Natural killer cell (primary cell): Measurements from ENCODE around the gene OPN1MW2. TPM values are rescaled to one million over a fixed set of nuclear protein-coding genes. Genes with fewer than 3 reads are reported as not detected.
A peak's percentile ranks its signal among the peaks of the same experiment; 100 is the strongest.
"Not testable (repeated sequence)": the region's sequence is repeated elsewhere in the genome, so short reads cannot be mapped to it uniquely, and the experiment has no call there.

ENCODE experiments used
- ATAC-seq, 3 donors: fragments of 150-1000 bp in 2 of 3; fragments of 200-7000 bp in 1 of 3; cut with Tn5 transposase; 1 replicate in 1 of 3; 2 replicates in 2 of 3; pipeline ENCODE4 v1.10.0; 2021; ENCODE audit warnings: mild to moderate bottlenecking in 2 of 3, moderate library complexity in 2 of 3
- DNase-seq, 2 donors: peaks; one replicate each; pipeline versions ENCODE4 v3.0.0 to v3.0.0-alpha.2; 2013 to 2021; ENCODE audit warnings: mixed read lengths in 1 of 2
- H3K27ac ChIP-seq: one replicate; pipeline ENCODE4 v1.5.1; 2013; ENCODE audit warnings: mild to moderate bottlenecking, low read length
- H3K27me3 ChIP-seq: one replicate; pipeline ENCODE4 v1.6.1; 2013; ENCODE audit warnings: low read length; ENCODE audit not compliant: control insufficient read depth, insufficient read depth
- H3K36me3 ChIP-seq: one replicate; pipeline ENCODE4 v1.6.1; 2013; ENCODE audit warnings: low read length; ENCODE audit not compliant: control insufficient read depth, insufficient read depth
- H3K4me1 ChIP-seq: one replicate; pipeline ENCODE4 v1.6.1; 2013; ENCODE audit warnings: low read length; ENCODE audit not compliant: control insufficient read depth, insufficient read depth
- H3K4me3 ChIP-seq: one replicate; pipeline ENCODE4 v1.5.1; 2013; ENCODE audit warnings: low read length
- H3K9me3 ChIP-seq: one replicate; pipeline ENCODE4 v1.6.1; 2013; ENCODE audit warnings: low read length; ENCODE audit not compliant: control insufficient read depth, insufficient read depth
- H3K27ac Mint-ChIP-seq, 2 donors: one replicate each; pipeline ENCODE4 v1.8.0; 2022; ENCODE audit warnings: mild to moderate bottlenecking in 2 of 2, mixed read lengths in 2 of 2, moderate library complexity in 1 of 2
- H3K27me3 Mint-ChIP-seq, 2 donors: one replicate each; pipeline ENCODE4 v1.8.0; 2022; ENCODE audit warnings: low read depth in 2 of 2, mixed read lengths in 2 of 2
- H3K36me3 Mint-ChIP-seq: one replicate; pipeline ENCODE4 v1.8.0; 2022; ENCODE audit warnings: mixed read lengths
- H3K4me1 Mint-ChIP-seq, 2 donors: one replicate each; pipeline ENCODE4 v1.8.0; 2022; ENCODE audit warnings: mixed read lengths in 2 of 2
- H3K4me3 Mint-ChIP-seq: one replicate; pipeline ENCODE4 v1.8.0; 2022; ENCODE audit warnings: mild to moderate bottlenecking, moderate library complexity, mixed read lengths
- H3K9me3 Mint-ChIP-seq, 2 donors: one replicate each; pipeline ENCODE4 v1.8.0; 2022; ENCODE audit warnings: mixed read lengths in 2 of 2
- WGBS: methylation state at CpG from one replicate; pipeline ENCODE4 v1.1.7; 2013; ENCODE audit warnings: missing lambda C conversion rate; ENCODE audit not compliant: insufficient coverage; 5-methylcytosine and 5-hydroxymethylcytosine counted together
- intact Hi-C: fragments of 100-400 bp; cut with micrococcal nuclease; formaldehyde crosslinking; loops from one replicate; pipeline ENCODE4 v1.14.2; 2022
- total RNA-seq, 4 donors: library from RNA; stranded (reverse); fragments of 120-200 nt in 1 of 4; gene quantifications; one replicate each; pipeline versions ENCODE4 v1.2.3 to v1.2.4, GENCODE V29; 2013 to 2022

The OPN1MW2 gene
- total RNA-seq, 3 donors from 2014 or later (not counting 1 experiment from before 2014, with no cell fraction given) = not detected

DNA sequence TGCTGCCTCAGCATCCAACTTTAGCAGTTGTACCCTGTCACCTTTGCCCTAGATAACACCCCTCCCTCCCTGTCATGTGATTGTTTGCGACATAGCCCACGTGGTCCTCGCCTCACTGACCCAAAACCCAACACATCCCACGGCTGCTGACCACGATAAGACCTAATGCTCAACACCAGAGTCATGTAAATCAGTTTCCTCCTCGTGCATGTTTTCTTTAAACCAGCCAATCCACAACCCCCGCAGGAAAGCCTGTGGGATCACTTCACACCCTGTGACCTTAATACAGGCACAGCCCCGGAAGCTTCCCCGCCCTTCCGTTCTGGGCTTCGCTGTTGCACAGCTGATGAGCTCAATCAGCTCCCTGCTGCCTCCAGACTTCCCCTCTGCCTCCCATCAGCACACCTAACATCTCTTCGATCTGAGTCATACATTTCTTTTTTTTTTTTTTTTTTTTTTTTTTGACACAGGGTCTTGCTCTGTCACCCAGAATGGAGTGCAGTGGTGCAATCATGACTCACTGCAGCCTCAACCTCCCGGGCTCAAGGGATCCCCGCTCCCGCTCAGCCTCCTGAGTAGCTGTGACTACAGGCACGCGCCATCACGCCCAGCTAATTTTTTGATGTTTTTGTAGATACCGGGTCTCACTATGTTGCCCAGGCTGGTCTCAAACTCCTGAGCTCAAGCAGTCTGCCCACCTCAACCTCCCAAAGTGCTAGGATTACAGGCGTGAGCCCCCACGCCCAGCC lies 9.7 kb upstream of the OPN1MW2 start:
- intact Hi-C loops, H3K36me3 ChIP-seq, H3K4me3 Mint-ChIP-seq, H3K36me3 Mint-ChIP-seq, H3K4me3 ChIP-seq, H3K27ac ChIP-seq, H3K27me3 ChIP-seq, H3K4me1 ChIP-seq, H3K9me3 Mint-ChIP-seq, H3K27me3 Mint-ChIP-seq, DNase-seq, H3K4me1 Mint-ChIP-seq, H3K9me3 ChIP-seq: not testable (repeated sequence)
- no CpG with 5 or more reads among the region's 21 CpGs for WGBS
- ATAC-seq = peak; percentile 86 to 97 (median 88)
- H3K27ac Mint-ChIP-seq = peak overlapping the region in 1 of 2 donors; percentile 60

DNA sequence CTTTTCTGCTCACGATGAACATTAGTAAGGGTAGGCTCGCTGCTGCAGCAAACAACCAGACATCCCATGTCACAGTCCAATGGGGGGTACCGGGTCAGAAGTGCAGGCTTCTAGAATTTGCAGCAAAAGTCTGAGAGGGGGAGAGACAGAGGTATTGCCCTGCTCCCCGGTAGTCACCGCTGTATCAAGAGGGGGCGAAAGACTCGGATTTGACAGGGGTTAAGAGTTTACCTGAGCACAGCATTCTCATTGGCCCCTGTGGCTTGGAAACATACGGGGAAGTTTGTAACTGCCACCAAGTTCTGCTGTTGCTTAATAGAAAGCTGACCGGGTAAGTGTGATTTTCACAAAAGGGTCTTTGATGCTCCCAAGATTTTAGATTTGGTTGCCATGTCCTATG lies 8.5 kb upstream of the OPN1MW2 start:
- H3K27ac ChIP-seq = peak overlapping the region; percentile 66
- H3K4me1 Mint-ChIP-seq, ATAC-seq, H3K27me3 ChIP-seq, H3K36me3 Mint-ChIP-seq, H3K9me3 ChIP-seq, H3K4me1 ChIP-seq, H3K36me3 ChIP-seq, H3K4me3 Mint-ChIP-seq, H3K4me3 ChIP-seq, H3K27me3 Mint-ChIP-seq, H3K9me3 Mint-ChIP-seq, intact Hi-C loops: not testable (repeated sequence)
- H3K27ac Mint-ChIP-seq = peak overlapping the region; percentile 51 to 61
- WGBS = 100% methylated on average over 4 of the region's 9 CpGs
- DNase-seq = peak in 1 of 2 donors; percentile 16

DNA sequence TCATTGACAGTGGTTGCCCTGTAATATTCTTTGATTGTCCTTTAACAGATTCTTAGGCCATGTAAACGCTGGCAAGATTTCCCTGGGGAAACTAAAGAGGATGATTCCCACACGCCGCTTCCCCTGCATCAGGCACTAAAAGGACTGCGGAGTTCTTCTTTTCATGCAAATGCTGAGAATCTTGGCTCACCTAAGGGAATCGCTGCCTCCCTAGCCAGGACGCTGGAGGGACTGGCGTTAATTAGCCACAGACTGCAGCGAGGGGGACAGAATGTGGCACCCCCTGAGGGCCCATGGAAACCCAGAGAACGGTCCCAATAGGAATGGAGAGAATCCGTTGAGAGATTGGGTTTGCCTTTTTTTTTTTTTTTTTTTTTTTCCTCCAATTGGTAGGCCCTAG lies 8.1 kb upstream of the OPN1MW2 start:
- H3K27ac Mint-ChIP-seq = peak overlapping the region in 1 of 2 donors; percentile 61
- intact Hi-C loops, H3K27ac ChIP-seq, H3K27me3 ChIP-seq, H3K36me3 ChIP-seq, H3K9me3 Mint-ChIP-seq, H3K27me3 Mint-ChIP-seq, H3K9me3 ChIP-seq, ATAC-seq, H3K36me3 Mint-ChIP-seq, H3K4me1 ChIP-seq, H3K4me3 Mint-ChIP-seq, DNase-seq, H3K4me1 Mint-ChIP-seq, H3K4me3 ChIP-seq: not testable (repeated sequence)
- WGBS = no CpG with 5 or more reads among the region's 10 CpGs

DNA sequence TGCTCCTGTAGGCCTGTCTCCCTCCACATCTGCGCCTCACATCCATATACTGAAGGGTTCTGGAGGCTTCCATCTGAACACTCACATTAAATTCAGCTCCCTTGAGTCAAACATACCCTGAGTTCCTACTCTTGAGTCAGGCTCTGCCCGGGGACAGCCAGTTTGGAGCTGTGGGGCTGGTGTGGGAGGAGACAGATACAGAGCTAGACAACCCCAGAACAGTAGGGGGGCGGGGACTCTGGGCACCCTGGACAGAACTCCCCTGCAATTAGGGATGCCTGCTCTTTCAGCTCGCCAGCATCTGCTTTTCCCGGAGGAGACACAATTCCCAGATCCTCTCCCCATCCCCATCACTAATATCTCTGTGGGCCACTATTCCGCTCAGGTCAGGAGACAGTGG lies 5.7 kb downstream of the OPN1MW2 start:
- ATAC-seq, H3K4me1 ChIP-seq, H3K27me3 Mint-ChIP-seq, H3K4me1 Mint-ChIP-seq, H3K9me3 Mint-ChIP-seq, H3K27ac Mint-ChIP-seq, intact Hi-C loops, H3K4me3 ChIP-seq, H3K4me3 Mint-ChIP-seq, DNase-seq, H3K27me3 ChIP-seq, H3K27ac ChIP-seq, H3K36me3 Mint-ChIP-seq, H3K36me3 ChIP-seq, H3K9me3 ChIP-seq: not testable (repeated sequence)
- WGBS = no CpG with 5 or more reads among the region's 6 CpGs

DNA sequence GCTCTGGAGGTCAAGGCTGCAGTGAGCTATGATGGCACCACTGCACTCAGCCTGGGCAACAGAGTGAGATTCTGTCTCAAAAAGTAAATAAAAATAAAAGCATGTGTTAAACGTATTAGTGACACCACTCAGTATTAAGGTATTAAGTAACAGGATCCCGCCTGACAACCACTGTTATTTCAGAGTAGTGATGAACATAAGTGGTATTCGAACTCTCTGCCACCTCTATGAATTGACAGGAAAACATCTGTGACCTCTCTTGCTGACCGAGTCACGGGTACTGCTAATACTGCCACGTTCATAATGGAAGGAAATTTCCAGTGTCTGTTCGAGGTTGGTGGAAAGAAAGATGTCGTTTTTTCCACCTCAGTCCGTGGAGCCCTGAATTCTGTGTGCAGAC lies 7.2 kb downstream of the OPN1MW2 start:
- H3K9me3 ChIP-seq, H3K4me1 ChIP-seq, H3K27me3 ChIP-seq, H3K27ac ChIP-seq, ATAC-seq, H3K4me3 Mint-ChIP-seq, H3K36me3 Mint-ChIP-seq, H3K36me3 ChIP-seq, H3K27me3 Mint-ChIP-seq, H3K4me1 Mint-ChIP-seq, H3K9me3 Mint-ChIP-seq, H3K27ac Mint-ChIP-seq, H3K4me3 ChIP-seq, intact Hi-C loops, DNase-seq: not testable (repeated sequence)
- WGBS = no CpG with 5 or more reads among the region's 9 CpGs

DNA sequence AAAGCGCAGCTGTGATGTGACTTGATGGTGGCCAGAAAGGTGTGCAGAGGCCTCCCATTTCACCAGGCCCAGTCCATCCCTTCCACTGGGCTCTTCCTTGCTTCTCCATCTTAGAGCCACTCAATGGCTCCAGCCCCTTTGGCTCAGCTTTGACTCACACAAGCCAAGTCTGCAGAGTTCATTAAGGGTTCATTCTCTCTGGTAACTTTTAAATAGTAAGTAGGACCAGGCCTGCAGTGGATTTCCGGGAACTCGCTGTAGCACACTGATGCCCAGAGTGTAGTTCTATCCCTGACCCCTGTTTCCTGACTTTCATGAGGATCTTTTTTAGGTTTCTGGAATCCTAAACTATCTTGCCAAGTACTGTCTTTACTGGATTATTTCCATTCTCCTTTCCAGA lies 11.9 kb downstream of the OPN1MW2 start:
- H3K27ac Mint-ChIP-seq, H3K4me1 Mint-ChIP-seq, H3K36me3 Mint-ChIP-seq, H3K27me3 ChIP-seq, H3K27ac ChIP-seq, H3K27me3 Mint-ChIP-seq, H3K4me3 Mint-ChIP-seq, H3K4me3 ChIP-seq, H3K36me3 ChIP-seq, H3K9me3 ChIP-seq, H3K9me3 Mint-ChIP-seq, DNase-seq, ATAC-seq, intact Hi-C loops, H3K4me1 ChIP-seq: not testable (repeated sequence)
- no CpG with 5 or more reads among the region's 3 CpGs for WGBS

DNA sequence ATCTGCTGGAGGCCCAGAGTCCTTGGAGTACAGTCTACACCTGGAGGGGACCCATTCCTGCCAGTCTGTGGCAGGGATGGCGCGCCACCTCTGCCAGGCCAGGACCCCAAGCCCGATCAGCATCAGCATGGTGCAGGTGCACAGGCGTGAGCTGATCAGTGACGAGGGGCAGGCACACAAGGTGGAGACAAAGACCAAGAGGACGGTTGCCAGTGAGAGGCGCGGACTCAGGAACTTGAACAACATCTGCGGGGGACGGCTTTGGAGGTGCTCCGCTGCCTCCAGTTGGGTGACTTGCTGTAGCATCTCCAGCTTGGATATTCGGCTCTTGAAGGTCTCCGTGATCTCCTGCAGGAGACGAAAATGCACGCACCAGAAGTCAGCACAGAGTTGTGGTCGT lies 14.1 kb downstream of the OPN1MW2 start:
- H3K27me3 ChIP-seq, H3K4me1 ChIP-seq, ATAC-seq, H3K9me3 Mint-ChIP-seq, H3K27ac Mint-ChIP-seq, H3K36me3 Mint-ChIP-seq, H3K27me3 Mint-ChIP-seq, H3K36me3 ChIP-seq, H3K4me3 Mint-ChIP-seq, H3K4me3 ChIP-seq, intact Hi-C loops, H3K27ac ChIP-seq, H3K9me3 ChIP-seq, DNase-seq, H3K4me1 Mint-ChIP-seq: not testable (repeated sequence)
- WGBS = no CpG with 5 or more reads among the region's 16 CpGs

DNA sequence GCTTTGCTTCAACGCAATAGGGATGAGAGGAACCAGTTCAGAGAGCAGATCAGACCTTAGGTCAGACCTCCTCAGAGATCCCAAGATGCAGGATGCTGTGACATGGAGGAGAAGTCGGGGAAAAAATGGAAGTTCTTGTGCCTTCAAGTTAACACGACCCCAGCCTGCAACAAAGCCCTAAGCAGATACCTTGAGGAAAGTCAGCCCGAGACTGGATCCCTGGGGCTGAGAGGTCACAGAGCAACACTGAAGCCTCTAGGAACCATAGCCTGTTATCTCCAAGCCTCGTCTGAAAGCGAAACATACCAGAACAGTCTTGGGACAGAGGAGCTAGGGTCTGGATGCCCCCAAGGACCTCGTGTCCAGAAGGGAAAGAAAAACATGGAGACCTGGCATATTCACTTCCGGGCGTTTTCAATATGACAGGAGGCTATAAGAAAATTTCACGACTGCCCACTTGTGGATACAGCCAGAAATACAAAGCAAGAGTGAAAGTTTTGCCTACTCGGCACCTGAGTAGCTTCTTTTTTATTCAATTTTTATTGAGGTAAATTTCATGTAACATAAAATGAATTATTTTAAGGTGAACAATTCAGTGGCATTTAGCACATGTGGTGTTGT lies 19.5 kb downstream of the OPN1MW2 start:
- H3K9me3 ChIP-seq, DNase-seq, H3K4me3 ChIP-seq, H3K4me1 ChIP-seq, H3K27ac Mint-ChIP-seq, ATAC-seq, H3K27me3 ChIP-seq, H3K4me1 Mint-ChIP-seq, H3K36me3 ChIP-seq, H3K9me3 Mint-ChIP-seq, H3K27me3 Mint-ChIP-seq, H3K27ac ChIP-seq, H3K36me3 Mint-ChIP-seq, intact Hi-C loops, H3K4me3 Mint-ChIP-seq: not testable (repeated sequence)
- WGBS = no CpG with 5 or more reads among the region's 11 CpGs
